GM18867 (cell line): Measurements from ENCODE around the gene SART1.
"Not testable (repeated sequence)": the region's sequence is repeated elsewhere in the genome, so short reads cannot be mapped to it uniquely, and the experiment has no call there.

ENCODE experiments used
- ATAC-seq: cut with Tn5 transposase; IDR thresholded peaks from one replicate; pipeline ENCODE4 v1.9.1; 2021; ENCODE audit warnings: mild to moderate bottlenecking, moderate library complexity; ENCODE audit not compliant: unreplicated experiment

The SART1 gene

GRCh38 chr11:65932558-65932919 is 29.0 kb upstream of the SART1 start:
- no peak for ATAC-seq

GRCh38 chr11:65934014-65934413 is 27.5 kb upstream of the SART1 start:
- no peak for ATAC-seq

GRCh38 chr11:65937766-65938165 is 23.8 kb upstream of the SART1 start:
- ATAC-seq: no peak

GRCh38 chr11:65941720-65942310 is 19.7 kb upstream of the SART1 start:
- ATAC-seq: no peak

- ATAC-seq: no peak
Measured at GRCh38 chr11:65942531-65942930, 19.0 kb upstream of the SART1 start.

GRCh38 chr11:65944191-65944590 is 17.3 kb upstream of the SART1 start:
- ATAC-seq: no peak

- no peak for ATAC-seq
Measured at GRCh38 chr11:65944767-65945166, 16.8 kb upstream of the SART1 start.

- ATAC-seq: no peak
Measured at GRCh38 chr11:65945430-65945911, 16.1 kb upstream of the SART1 start, which contains the start of gene TSGA10IP. Gene TSGA10IP (plus strand): TSS chr11:65945480. CDS start chr11:65945676, 196 bp downstream.

- ATAC-seq: no peak
Measured at GRCh38 chr11:65945941-65946558, 15.5 kb upstream of the SART1 start.

- ATAC-seq: no peak
Measured at GRCh38 chr11:65946655-65947054, 14.9 kb upstream of the SART1 start.

- no peak for ATAC-seq
Measured at GRCh38 chr11:65947133-65947532, 14.4 kb upstream of the SART1 start.

GRCh38 chr11:65947603-65948125 is 13.9 kb upstream of the SART1 start:
- ATAC-seq: no peak

- not testable (repeated sequence) for ATAC-seq
Measured at GRCh38 chr11:65950711-65951110, 10.8 kb upstream of the SART1 start.

GRCh38 chr11:65951641-65952040 is 9.9 kb upstream of the SART1 start:
- ATAC-seq: not testable (repeated sequence)

- ATAC-seq: no peak
Measured at GRCh38 chr11:65952052-65952521, 9.4 kb upstream of the SART1 start.

- no peak for ATAC-seq
Measured at GRCh38 chr11:65953471-65953870, 8.1 kb upstream of the SART1 start.

GRCh38 chr11:65954771-65955170 is 6.8 kb upstream of the SART1 start:
- ATAC-seq: no peak

- no peak for ATAC-seq
Measured at GRCh38 chr11:65958291-65958690, 3.2 kb upstream of the SART1 start.

GRCh38 chr11:65958774-65959420 is 2.6 kb upstream of the SART1 start:
- ATAC-seq: no peak

- no peak for ATAC-seq
Measured at GRCh38 chr11:65960824-65961266, 689 bp upstream of the SART1 start.

GRCh38 chr11:65962141-65962564 is 619 bp downstream of the SART1 start:
- no peak for ATAC-seq

GRCh38 chr11:65964906-65965305 is 3.4 kb downstream of the SART1 start:
- no peak for ATAC-seq
